Measurements from ENCODE around the gene NAA60. TPM values are rescaled to one million over a fixed set of nuclear protein-coding genes. Genes with fewer than 3 reads are reported as not detected.

The NAA60 gene
- total and polyA plus RNA-seq, 12 donors, result 32.1 to 57.5 (median 37.7) TPM

GRCh38 chr16:3480901-3481695 is 37.6 kb downstream of the NAA60 start:
- peaks cover 0 to 23% (median 14%) of the 10 kb centered on the region in 9 donors for H3K4me1 ChIP-seq
- peak in 6 of 8 donors; percentile 12 to 45 (median 21) for ATAC-seq
- H3K27ac ChIP-seq, result peak overlapping the region in 7 of 10 donors; percentile 7 to 44 (median 25)
- no peak overlapping the region for H3K4me3 ChIP-seq
- DNase-seq, result no peak
- intact Hi-C loops (cut with DNase I), result no loop called here
- peaks cover 0 to 97% (median 48%) of the 10 kb centered on the region in 9 donors for H3K36me3 ChIP-seq
- TF ChIP-seq, protein P1, sequence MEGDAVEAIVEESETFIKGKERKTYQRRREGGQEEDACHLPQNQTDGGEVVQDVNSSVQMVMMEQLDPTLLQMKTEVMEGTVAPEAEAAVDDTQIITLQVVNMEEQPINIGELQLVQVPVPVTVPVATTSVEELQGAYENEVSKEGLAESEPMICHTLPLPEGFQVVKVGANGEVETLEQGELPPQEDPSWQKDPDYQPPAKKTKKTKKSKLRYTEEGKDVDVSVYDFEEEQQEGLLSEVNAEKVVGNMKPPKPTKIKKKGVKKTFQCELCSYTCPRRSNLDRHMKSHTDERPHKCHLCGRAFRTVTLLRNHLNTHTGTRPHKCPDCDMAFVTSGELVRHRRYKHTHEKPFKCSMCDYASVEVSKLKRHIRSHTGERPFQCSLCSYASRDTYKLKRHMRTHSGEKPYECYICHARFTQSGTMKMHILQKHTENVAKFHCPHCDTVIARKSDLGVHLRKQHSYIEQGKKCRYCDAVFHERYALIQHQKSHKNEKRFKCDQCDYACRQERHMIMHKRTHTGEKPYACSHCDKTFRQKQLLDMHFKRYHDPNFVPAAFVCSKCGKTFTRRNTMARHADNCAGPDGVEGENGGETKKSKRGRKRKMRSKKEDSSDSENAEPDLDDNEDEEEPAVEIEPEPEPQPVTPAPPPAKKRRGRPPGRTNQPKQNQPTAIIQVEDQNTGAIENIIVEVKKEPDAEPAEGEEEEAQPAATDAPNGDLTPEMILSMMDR (IDR thresholded peaks at IDR 0.05), result no peak
- no peaks in the 10 kb centered on the region for H3K27me3 ChIP-seq
- no peaks in the 10 kb centered on the region for H3K9me3 ChIP-seq
- 52 to 61% methylated on average over 18 of the region's 18 CpGs for WGBS, 2 donors

DNA sequence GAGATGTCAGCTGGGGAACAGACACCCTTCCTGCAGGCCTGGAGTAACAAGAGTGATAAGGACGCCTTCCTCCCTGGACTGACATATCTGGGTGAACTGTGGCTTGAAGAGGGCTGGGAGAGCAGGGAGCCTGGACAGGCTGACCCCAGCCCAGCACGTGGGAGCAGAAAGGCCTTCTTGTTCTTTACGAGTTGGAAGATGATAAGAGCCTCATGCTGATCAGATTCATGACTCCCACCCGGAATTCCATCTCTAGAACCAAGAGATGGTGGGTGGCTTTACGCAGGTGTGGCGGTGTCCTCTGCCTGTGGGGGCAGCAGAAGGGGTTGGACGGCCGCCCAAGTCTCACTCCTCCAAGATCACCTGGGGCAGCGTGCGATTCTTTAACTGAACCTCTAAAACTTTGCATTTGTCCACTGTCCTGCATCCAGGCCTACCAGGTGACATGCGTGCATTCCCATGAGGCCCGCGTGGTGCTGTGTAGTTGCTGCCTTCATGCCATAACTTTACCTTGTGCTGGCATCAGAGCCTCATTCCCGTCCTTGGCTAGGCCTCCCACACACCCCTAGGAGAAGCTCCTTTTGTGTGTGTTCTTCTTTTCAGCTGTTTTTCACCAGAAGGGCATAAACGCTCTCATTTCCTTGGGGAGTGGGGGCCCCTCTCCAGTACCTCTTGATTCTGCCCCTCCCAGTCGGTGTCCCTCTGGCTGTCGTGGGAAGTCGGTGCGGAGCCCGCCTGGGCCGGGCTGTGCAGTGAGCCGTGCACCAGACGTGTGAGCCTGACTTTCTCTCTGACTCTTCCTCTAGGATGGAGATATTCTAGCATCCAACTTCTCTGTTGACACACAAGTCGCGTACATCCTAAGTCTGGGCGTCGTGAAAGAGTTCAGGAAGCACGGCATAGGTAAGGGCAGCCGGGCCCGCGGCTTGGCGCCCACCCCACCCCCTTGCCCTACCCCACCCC is 38.5 kb downstream of the NAA60 start:
- DNase-seq, result no peak
- Histone ChIP-seq H3K36me3 (peaks cover 0 to 97% (median 51%) of the 10 kb centered on the region in 9 donors), H3K27ac (peak overlapping the region in 7 of 10 donors; percentile 7 to 44 (median 25))

GRCh38 chr16:3482659-3483241 is 39.3 kb downstream of the NAA60 start:
- Histone ChIP-seq H3K4me1 (peaks cover 0 to 18% (median 7%) of the 10 kb centered on the region in 9 donors), H3K4me3 (no peak overlapping the region), H3K27ac (no peak overlapping the region), H3K27me3 (no peaks in the 10 kb centered on the region), H3K36me3 (peaks cover 0 to 99% (median 51%) of the 10 kb centered on the region in 9 donors), H3K9me3 (no peaks in the 10 kb centered on the region)
- TF ChIP-seq, protein P1 (IDR thresholded peaks at IDR 0.05), result no peak
- ATAC-seq, result no peak
- intact Hi-C loops (cut with DNase I), result no loop called here
- 92 to 95% methylated on average over 18 of the region's 18 CpGs for WGBS, 2 donors
- no peak for DNase-seq

More for the DNA sequence above, 38.5 kb downstream of the NAA60 start:
- intact Hi-C loops (cut with DNase I), result no loop called here
- peak in 4 of 8 donors; percentile 21 to 41 (median 32) for ATAC-seq
- no peaks in the 10 kb centered on the region for H3K27me3 ChIP-seq
- H3K4me3 ChIP-seq, result no peak overlapping the region
- H3K9me3 ChIP-seq, result no peaks in the 10 kb centered on the region
- H3K4me1 ChIP-seq, result peaks cover 0 to 18% (median 7%) of the 10 kb centered on the region in 9 donors
- WGBS, 2 donors, result 79 to 84% methylated on average over 32 of the region's 32 CpGs
- TF ChIP-seq, protein P1 (IDR thresholded peaks at IDR 0.05), result no peak
